NOMO-1 treated with DMSO at 0.1 percent for 48 hours (cell line): ENCODE measurements around the gene NT5DC1.
"Not testable (repeated sequence)": the region's sequence is repeated elsewhere in the genome, so short reads cannot be mapped to it uniquely, and the experiment has no call there.

Source experiments
- DNase-seq: peaks from one replicate; lab custom pipeline; 2025; ENCODE audit not compliant: unreplicated experiment; lab: John Stamatoyannopoulos, UW

Gene NT5DC1

GRCh38 chr6:116088946-116089345, 11.7 kb upstream of the NT5DC1 start:
- DNase-seq = no peak

GRCh38 chr6:116090251-116090650, 10.4 kb upstream of the NT5DC1 start:
- DNase-seq = no peak

- DNase-seq = no peak
These were observed 6.6 kb upstream of the NT5DC1 start for GRCh38 chr6:116094041-116094440.

GRCh38 chr6:116096048-116096759, 4.4 kb upstream of the NT5DC1 start:
- DNase-seq = not testable (repeated sequence)

GRCh38 chr6:116096979-116097816, 3.5 kb upstream of the NT5DC1 start:
- DNase-seq = peak; percentile 40

GRCh38 chr6:116099036-116099435, 1.6 kb upstream of the NT5DC1 start:
- DNase-seq = no peak

GRCh38 chr6:116101302-116101718, 657 bp downstream of the NT5DC1 start:
- DNase-seq = no peak

GRCh38 chr6:116101790-116102189, 1.1 kb downstream of the NT5DC1 start:
- no peak for DNase-seq

GRCh38 chr6:116102873-116103272, 2.2 kb downstream of the NT5DC1 start:
- no peak for DNase-seq

- no peak for DNase-seq
These were observed 4.0 kb downstream of the NT5DC1 start for GRCh38 chr6:116104636-116105035.

- no peak for DNase-seq
These were observed 4.6 kb downstream of the NT5DC1 start for GRCh38 chr6:116105247-116105646.

- no peak for DNase-seq
These were observed 5.5 kb downstream of the NT5DC1 start for GRCh38 chr6:116106146-116106545.

GRCh38 chr6:116108836-116109235, 8.2 kb downstream of the NT5DC1 start:
- DNase-seq = no peak

GRCh38 chr6:116111552-116112528, 11.2 kb downstream of the NT5DC1 start:
- DNase-seq = peak; percentile 34

- no peak for DNase-seq
These were observed 12.7 kb downstream of the NT5DC1 start for GRCh38 chr6:116113386-116113785.

GRCh38 chr6:116115781-116116180, 15.1 kb downstream of the NT5DC1 start:
- DNase-seq = no peak

GRCh38 chr6:116118608-116119007, 18.0 kb downstream of the NT5DC1 start:
- DNase-seq = no peak

- DNase-seq = no peak
These were observed 19.8 kb downstream of the NT5DC1 start for GRCh38 chr6:116120430-116120829.

GRCh38 chr6:116126032-116126431, 25.4 kb downstream of the NT5DC1 start, which contains the start of gene COL10A1:
Gene COL10A1, minus strand, starts transcription at chr6:116126132. Its CDS starts 640 bp downstream, at chr6:116125492.
- no peak for DNase-seq

GRCh38 chr6:116127771-116128493, 27.3 kb downstream of the NT5DC1 start:
- DNase-seq = no peak
